Adrenal gland (tissue), 12 donors: Measurements from ENCODE around the gene ZFYVE1. TPM values are rescaled to one million over a fixed set of nuclear protein-coding genes. Genes with fewer than 3 reads are reported as not detected.

Source experiments
- DNase-seq, 7 donors: peaks; one replicate each; pipeline ENCODE4 v3.0.0-alpha.2; 2019 to 2020
- H3K27ac ChIP-seq, 5 donors: fragments of 200-600 bp; sonication (generic) in 4 of 5; 1 replicate in 3 of 5; 2 replicates in 2 of 5; pipeline versions ENCODE4 v1.5.1 to v1.8.0; 2016 to 2020; ENCODE audit warnings: mild to moderate bottlenecking in 1 of 5
- H3K27me3 ChIP-seq: fragments of 200-600 bp; 2 replicates; pipeline ENCODE4 v1.8.0; 2021
- H3K36me3 ChIP-seq, 2 donors: fragments of 200-600 bp; replicated peaks in 1 of 2; 1 replicate in 1 of 2; 2 replicates in 1 of 2; pipeline versions ENCODE4 v1.5.1 to v1.8.0; 2018 to 2022
- H3K4me1 ChIP-seq, 2 donors: fragments of 200-600 bp; replicated peaks in 1 of 2; 1 replicate in 1 of 2; 2 replicates in 1 of 2; pipeline versions ENCODE4 v1.5.1 to v1.8.0; 2018 to 2021
- H3K4me3 ChIP-seq, 4 donors: fragments of 200-600 bp; sonication (generic) in 3 of 4; one replicate each; pipeline ENCODE4 v1.5.1; 2016 to 2018
- H3K9me3 ChIP-seq, 3 donors: fragments of 200-600 bp; sonication (generic) in 1 of 3; replicated peaks in 1 of 3; 1 replicate in 2 of 3; 2 replicates in 1 of 3; pipeline versions ENCODE4 v1.5.1 to v1.8.0; 2016 to 2021
- POLR2A ChIP-seq, 2 donors: fragments of 450-650 bp; IDR thresholded peaks; one replicate each; pipeline ENCODE4 v1.6.1; 2017; ENCODE audit warnings: antibody characterized with exemption in 2 of 2, mild to moderate bottlenecking in 2 of 2, moderate library complexity in 1 of 2
- WGBS, 4 donors: extraction: QIAGEN DNeasy Blood & Tissue Kit in 2 of 4; methylation state at CpG; one replicate each; pipeline versions ENCODE4 v1.1.5 to v1.1.7; 2013 to 2017; 5-methylcytosine and 5-hydroxymethylcytosine counted together
- intact Hi-C, 2 donors: fragments of 100-400 bp; cut with DNase I; formaldehyde crosslinking; loops; one replicate each; pipeline versions ENCODE4 v1.14.1 to v1.15.0; 2022 to 2023
- polyA plus RNA-seq, 3 donors: library from polyadenylated mRNA; stranded (reverse); fragments of 200-250 nt in 2 of 3; fragments of 350-450 nt in 1 of 3; fragmentation: Illumina TruSeq in 1 of 3; extraction: RNeasy Lipid Tissue Mini Kit (QIAGEN cat#74804) in 1 of 3; gene quantifications; one replicate each; pipeline ENCODE4 v1.2.3, GENCODE V29; 2013 to 2014
- total RNA-seq, 9 donors: library from RNA; depleted of rRNA in 4 of 9; stranded (reverse); fragments of >200 nt in 4 of 9; fragments of 120-200 nt in 1 of 9; fragmentation: NEBNext Ultra II Directional in 1 of 9; extraction: Animal tissue kit (Norgen Biotek cat#: 25700) in 1 of 9; gene quantifications; one replicate each; pipeline versions ENCODE4 v1.1.0 to v1.2.4, GENCODE V29; 2013 to 2023
- TF ChIP-seq, protein P1 (sequence below), 6 experiments: fragments of 450-650 bp in 4 of 6; fragments of 200-600 bp in 2 of 6; sonication (generic) in 1 of 6; IDR thresholded peaks; 1 replicate in 5 of 6; 2 replicates in 1 of 6; pipeline versions ENCODE4 v1.5.1 to v1.8.0; 2016 to 2021; ENCODE audit warnings: antibody characterized with exemption in 6 of 6, mild to moderate bottlenecking in 2 of 6, moderate library complexity in 1 of 6
- donor health status: healthy with polysubstance abuse.
- donor health status: Bipolar disorder and iron deficiency.
- donor health status: DM: yes; HTN: yes; CAD: no.
- donor health status: DM: no; HTN: no; CAD: no.
- donor health status: DM: no; HTN: no; CAD: no.
- donor health status: DM: yes; HTN: yes; CAD: no.

ZFYVE1 gene
- total and polyA plus RNA-seq, 12 donors: 8.2 to 41.3 (median 26.5) TPM

DNA sequence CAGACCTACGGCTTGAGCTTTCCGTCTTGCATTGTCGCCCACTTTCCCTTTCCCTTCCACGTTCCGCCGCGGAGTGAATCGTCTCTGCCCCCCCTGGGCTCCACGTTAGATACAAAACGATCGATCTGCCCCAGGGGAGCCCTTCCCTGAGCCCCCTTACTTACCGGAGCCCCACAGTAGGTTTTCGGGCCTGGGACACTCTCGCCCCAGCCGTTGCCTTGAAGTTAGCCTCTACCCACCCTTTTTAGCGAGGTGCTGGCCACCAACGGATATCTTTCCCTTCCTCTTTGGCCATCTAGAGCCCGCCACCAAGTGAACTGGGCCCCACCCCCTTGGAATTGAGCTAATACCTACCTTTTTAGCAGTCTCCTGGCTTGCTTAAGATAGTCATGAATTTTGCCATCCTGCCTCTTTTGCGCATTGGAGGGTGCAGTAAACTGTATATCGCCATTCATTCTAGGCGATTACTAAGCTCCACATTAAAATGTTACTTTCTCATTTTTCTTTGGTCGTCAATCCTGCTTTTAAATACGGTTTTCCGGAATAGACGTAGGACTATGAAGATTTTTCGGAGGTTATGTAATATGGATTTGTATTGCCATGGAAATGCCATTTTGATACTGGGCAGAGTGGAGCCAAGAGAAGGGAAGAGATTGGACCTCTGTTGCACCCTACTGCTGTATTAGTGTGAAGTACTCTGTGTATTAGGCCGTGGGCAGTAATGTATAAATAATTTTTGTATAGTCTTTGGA is 32.2 kb upstream of the ZFYVE1 start:
- WGBS, 4 donors: 0 to 1% (median 0%) methylated on average over 18 to 27 of the region's 27 CpGs
- intact Hi-C loops: no loop called here
- H3K9me3 ChIP-seq: no peaks in the 10 kb centered on the region
- H3K4me3 ChIP-seq: peak overlapping the region; percentile 35 to 91 (median 64)
- H3K4me1 ChIP-seq: peaks cover 8 to 17% of the 10 kb centered on the region in 2 donors
- peak in 6 of 7 donors; percentile 42 to 71 (median 52) for DNase-seq
- TF ChIP-seq, protein P1, sequence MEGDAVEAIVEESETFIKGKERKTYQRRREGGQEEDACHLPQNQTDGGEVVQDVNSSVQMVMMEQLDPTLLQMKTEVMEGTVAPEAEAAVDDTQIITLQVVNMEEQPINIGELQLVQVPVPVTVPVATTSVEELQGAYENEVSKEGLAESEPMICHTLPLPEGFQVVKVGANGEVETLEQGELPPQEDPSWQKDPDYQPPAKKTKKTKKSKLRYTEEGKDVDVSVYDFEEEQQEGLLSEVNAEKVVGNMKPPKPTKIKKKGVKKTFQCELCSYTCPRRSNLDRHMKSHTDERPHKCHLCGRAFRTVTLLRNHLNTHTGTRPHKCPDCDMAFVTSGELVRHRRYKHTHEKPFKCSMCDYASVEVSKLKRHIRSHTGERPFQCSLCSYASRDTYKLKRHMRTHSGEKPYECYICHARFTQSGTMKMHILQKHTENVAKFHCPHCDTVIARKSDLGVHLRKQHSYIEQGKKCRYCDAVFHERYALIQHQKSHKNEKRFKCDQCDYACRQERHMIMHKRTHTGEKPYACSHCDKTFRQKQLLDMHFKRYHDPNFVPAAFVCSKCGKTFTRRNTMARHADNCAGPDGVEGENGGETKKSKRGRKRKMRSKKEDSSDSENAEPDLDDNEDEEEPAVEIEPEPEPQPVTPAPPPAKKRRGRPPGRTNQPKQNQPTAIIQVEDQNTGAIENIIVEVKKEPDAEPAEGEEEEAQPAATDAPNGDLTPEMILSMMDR (IDR thresholded peaks at IDR 0.05): no peak
- no peak for TF ChIP-seq POLR2A (IDR thresholded peaks at IDR 0.05)
- peak overlapping the region; percentile 90 to 98 (median 95) for H3K27ac ChIP-seq
- H3K36me3 ChIP-seq: no peaks in the 10 kb centered on the region
- no peaks in the 10 kb centered on the region for H3K27me3 ChIP-seq

DNA sequence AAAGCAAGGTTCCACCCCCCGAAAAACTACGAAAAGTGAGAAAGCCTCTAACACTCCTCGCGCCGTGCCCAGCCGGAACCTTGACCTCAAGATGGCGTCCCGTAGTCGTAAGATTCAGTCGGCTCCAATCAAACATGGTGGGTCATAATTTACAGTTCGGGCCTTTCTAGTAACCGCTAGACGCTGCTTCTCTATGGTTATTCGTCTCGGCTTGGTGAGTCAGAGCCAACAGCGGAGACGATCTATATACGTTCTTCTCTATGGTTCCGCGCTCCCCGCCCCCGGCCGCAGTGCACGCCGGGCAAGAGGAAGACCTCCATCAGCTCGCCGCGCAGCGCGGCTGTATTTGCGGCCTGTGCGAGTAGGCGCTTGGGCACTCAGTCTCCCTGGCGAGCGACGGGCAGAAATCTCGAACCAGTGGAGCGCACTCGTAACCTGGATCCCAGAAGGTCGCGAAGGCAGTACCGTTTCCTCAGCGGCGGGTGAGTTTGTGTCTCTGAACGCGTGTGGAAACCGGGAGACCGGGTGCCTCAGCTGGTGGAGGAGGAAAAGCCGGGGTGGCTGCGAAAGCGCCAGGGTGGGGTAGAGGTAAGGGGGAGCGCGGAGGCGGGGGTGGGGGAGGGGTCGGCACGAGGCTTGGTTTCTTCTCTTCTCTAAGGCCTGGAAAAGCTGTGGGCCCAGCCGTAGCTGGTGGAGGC is 31.5 kb upstream of the ZFYVE1 start, which contains the start of gene RBM25:
TSS of gene RBM25 (plus strand) at position 311 of the 698 bp plus-strand sequence. CDS start 13,108 bp downstream, outside the sequence.
- Histone ChIP-seq H3K27me3 (no peaks in the 10 kb centered on the region), H3K36me3 (no peaks in the 10 kb centered on the region), H3K9me3 (no peaks in the 10 kb centered on the region), H3K4me1 (peaks cover 8 to 17% of the 10 kb centered on the region in 2 donors), H3K27ac (peak within 1 kb of the TSS; percentile 90 to 98 (median 95)), H3K4me3 (peak within 1 kb of the TSS; percentile 35 to 91 (median 64))
- intact Hi-C loops: no loop called here
- peak; percentile 96 to 98 for TF ChIP-seq POLR2A (IDR thresholded peaks at IDR 0.05)
- TF ChIP-seq, protein P1 (IDR thresholded peaks at IDR 0.05): no peak
- WGBS, 4 donors: 0 to 1% (median 0%) methylated on average over 33 to 57 of the region's 57 CpGs
- DNase-seq: peak; percentile 95 to 99 (median 98)

DNA sequence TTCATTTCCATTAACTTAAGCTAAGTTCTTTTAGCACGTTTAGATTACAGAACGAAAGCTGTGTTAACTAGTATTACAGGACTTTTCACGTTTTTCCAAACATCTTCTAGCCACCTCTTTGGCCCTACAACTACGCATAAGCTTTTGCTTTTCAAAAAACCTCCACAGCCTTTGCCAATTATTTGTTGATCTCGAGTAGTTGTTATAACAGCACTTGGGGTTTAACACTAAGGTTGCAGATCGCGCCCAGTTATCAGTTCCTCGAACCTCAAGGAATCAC is 31.0 kb upstream of the ZFYVE1 start:
- TF ChIP-seq POLR2A (IDR thresholded peaks at IDR 0.05): no peak
- TF ChIP-seq, protein P1 (IDR thresholded peaks at IDR 0.05): no peak
- intact Hi-C loops: no loop called here
- H3K4me3 ChIP-seq: peak overlapping the region in 2 of 4 donors; percentile 29 to 72
- H3K36me3 ChIP-seq: no peaks in the 10 kb centered on the region
- H3K4me1 ChIP-seq: peaks cover 8 to 17% of the 10 kb centered on the region in 2 donors
- DNase-seq: no peak
- no peaks in the 10 kb centered on the region for H3K9me3 ChIP-seq
- H3K27me3 ChIP-seq: no peaks in the 10 kb centered on the region
- WGBS, 4 donors: 5 to 8% (median 8%) methylated on average over 8 of the region's 8 CpGs
- peak overlapping the region; percentile 15 to 96 (median 92) for H3K27ac ChIP-seq

DNA sequence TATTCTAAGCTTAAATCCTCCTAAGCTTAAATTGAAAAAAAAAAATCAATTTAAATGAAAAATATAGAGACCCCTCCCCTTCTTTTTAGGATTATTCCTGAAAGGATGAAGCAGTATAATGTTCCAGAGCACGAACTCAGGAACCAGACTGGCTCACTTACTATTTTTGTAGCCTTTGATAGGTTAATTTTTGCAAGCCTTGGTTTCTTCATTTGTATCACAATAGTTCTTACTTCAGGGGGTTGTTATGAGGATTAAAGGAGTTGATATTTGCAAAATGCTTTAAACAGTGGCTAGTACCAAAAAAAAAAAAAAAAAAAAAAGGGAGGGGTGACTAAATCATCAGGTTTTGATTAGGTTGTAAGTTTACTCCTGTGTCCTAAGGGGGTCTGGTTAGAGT is 28.3 kb upstream of the ZFYVE1 start:
- peaks cover 0 to 16% of the 10 kb centered on the region in 2 donors for H3K4me1 ChIP-seq
- WGBS, 4 donors: 86 to 97% (median 92%) methylated on average over 1 of the region's 1 CpG
- no peaks in the 10 kb centered on the region for H3K36me3 ChIP-seq
- no peak for DNase-seq
- no peaks in the 10 kb centered on the region for H3K27me3 ChIP-seq
- H3K4me3 ChIP-seq: no peak overlapping the region
- intact Hi-C loops: no loop called here
- H3K9me3 ChIP-seq: no peaks in the 10 kb centered on the region
- no peak for TF ChIP-seq POLR2A (IDR thresholded peaks at IDR 0.05)
- TF ChIP-seq, protein P1 (IDR thresholded peaks at IDR 0.05): no peak
- H3K27ac ChIP-seq: no peak overlapping the region
